Cardiac muscle cell (in vitro differentiated cells and primary cell): ENCODE data around the gene CLASP1. TPM values are rescaled to one million over a fixed set of nuclear protein-coding genes. Genes with fewer than 3 reads are reported as not detected.
A peak's percentile ranks its signal among the peaks of the same experiment; 100 is the strongest.
"Not testable (repeated sequence)": the region's sequence is repeated elsewhere in the genome, so short reads cannot be mapped to it uniquely, and the experiment has no call there.

Source experiments
- DNase-seq, 2 donors: peaks; one replicate each; pipeline versions ENCODE4 v3.0.0 to v3.0.0-alpha.2; 2010 to 2017; ENCODE audit warnings: low read depth in 1 of 2, low spot score in 1 of 2
- H3K27ac ChIP-seq: fragments of 200-600 bp; sonication (generic); 2 replicates; pipeline ENCODE4 v1.5.1; 2016
- H3K27me3 ChIP-seq: fragments of 200-600 bp; sonication (generic); 2 replicates; pipeline ENCODE4 v1.6.0; 2016; ENCODE audit warnings: control low read depth
- H3K36me3 ChIP-seq: fragments of 200-600 bp; sonication (generic); 2 replicates; pipeline ENCODE4 v1.5.1; 2016; ENCODE audit warnings: control low read depth
- H3K4me1 ChIP-seq: fragments of 200-600 bp; sonication (generic); 2 replicates; pipeline ENCODE4 v1.8.1; 2017; ENCODE audit warnings: low read depth, mild to moderate bottlenecking, mixed run types
- H3K4me3 ChIP-seq: fragments of 200-600 bp; sonication (generic); 2 replicates; pipeline ENCODE4 v1.5.1; 2016; ENCODE audit warnings: mild to moderate bottlenecking
- H3K9me3 ChIP-seq: fragments of 200-600 bp; sonication (generic); 2 replicates; pipeline ENCODE4 v1.5.1; 2017; ENCODE audit warnings: low read depth, mild to moderate bottlenecking, control low read depth
- CTCF ChIP-seq: IDR thresholded peaks from 2 replicates; pipeline ENCODE4 v1.5.1; 2012; ENCODE audit warnings: low read depth, mild to moderate bottlenecking, low read length
- polyA plus RNA-seq: library from polyadenylated mRNA; unstranded; fragments of >200 nt; fragmentation: Nextera tagmentation; extraction: Ambion mirVana; gene quantifications from 2 replicates; pipeline ENCODE4 v1.2.1, GENCODE V29; 2016
- total RNA-seq: library from RNA; depleted of rRNA; stranded (reverse); fragments of >200 nt; gene quantifications from 2 replicates; pipeline ENCODE4 v1.2.3, GENCODE V29; 2016

The CLASP1 gene
- total and polyA plus RNA-seq, 2 experiments from 2014 or later = 24.8 to 53.0 TPM

- no peak for DNase-seq
- Histone ChIP-seq H3K4me1 (peaks cover 29% of the 10 kb centered on the region), H3K9me3 (no peaks in the 10 kb centered on the region), H3K4me3 (no peak overlapping the region), H3K27me3 (no peaks in the 10 kb centered on the region), H3K27ac (no peak overlapping the region), H3K36me3 (no peaks in the 10 kb centered on the region)
- TF ChIP-seq CTCF = no peak
Measured at GRCh38 chr2:121562269-121563176, 86.7 kb downstream of the CLASP1 start.

- no peak overlapping the region for H3K4me3 ChIP-seq
- peak in 1 of 2 donors; percentile 57 for DNase-seq
- no peaks in the 10 kb centered on the region for H3K27me3 ChIP-seq
- H3K27ac ChIP-seq = no peak overlapping the region
- no peaks in the 10 kb centered on the region for H3K9me3 ChIP-seq
- H3K36me3 ChIP-seq = no peaks in the 10 kb centered on the region
- TF ChIP-seq CTCF = no peak
- peaks cover 33% of the 10 kb centered on the region for H3K4me1 ChIP-seq
Measured at GRCh38 chr2:121561617-121562268, 87.5 kb downstream of the CLASP1 start.

GRCh38 chr2:121558329-121558728 lies 90.9 kb downstream of the CLASP1 start:
- peaks cover 19% of the 10 kb centered on the region for H3K4me1 ChIP-seq
- no peak for DNase-seq
- H3K27ac ChIP-seq = no peak overlapping the region
- no peaks in the 10 kb centered on the region for H3K36me3 ChIP-seq
- no peaks in the 10 kb centered on the region for H3K9me3 ChIP-seq
- no peaks in the 10 kb centered on the region for H3K27me3 ChIP-seq
- H3K4me3 ChIP-seq = no peak overlapping the region
- no peak for TF ChIP-seq CTCF

- no peaks in the 10 kb centered on the region for H3K9me3 ChIP-seq
- no peak for TF ChIP-seq CTCF
- H3K27me3 ChIP-seq = no peaks in the 10 kb centered on the region
- H3K4me1 ChIP-seq = peaks cover 9% of the 10 kb centered on the region
- DNase-seq = no peak
- no peaks in the 10 kb centered on the region for H3K36me3 ChIP-seq
- H3K4me3 ChIP-seq = no peak overlapping the region
- H3K27ac ChIP-seq = no peak overlapping the region
Measured at GRCh38 chr2:121555008-121555407, 94.3 kb downstream of the CLASP1 start.

- not testable (repeated sequence) for H3K4me3 ChIP-seq, H3K27ac ChIP-seq, H3K4me1 ChIP-seq, H3K27me3 ChIP-seq, DNase-seq, H3K9me3 ChIP-seq, H3K36me3 ChIP-seq
Measured at GRCh38 chr2:121552477-121553180, 96.6 kb downstream of the CLASP1 start.
